A673 (cell line): ENCODE results near the gene TIMP1. TPM values are rescaled to one million over a fixed set of nuclear protein-coding genes. Genes with fewer than 3 reads are reported as not detected.

ENCODE experiments used
- BruUV-seq: library from RNA; stranded (reverse); fragments of 400-500 nt; replicated peaks from 2 replicates; lab custom pipeline; 2021; lab: Mats Ljungman, UMichigan
- CTCF ChIA-PET: fragments of 300-600 bp; sonication (Branson Sonifier 250); formaldehyde crosslinking; loops from one replicate; lab custom pipeline; 2022; ENCODE audit warnings: antibody characterized with exemption; lab: Charles Lee
- POLR2A ChIA-PET: fragments of 300-600 bp; sonication (Branson Sonifier 250); formaldehyde crosslinking; loops from one replicate; lab custom pipeline; 2022; ENCODE audit warnings: antibody characterized with exemption; ENCODE audit not compliant: low non-redundant PET; lab: Charles Lee
- DNase-seq: peaks from one replicate; pipeline ENCODE4 v3.0.0-alpha.2; 2015; ENCODE audit warnings: low spot score
- H3K27ac ChIP-seq: fragments of 200-600 bp; sonication (generic); 2 replicates; pipeline ENCODE4 v1.5.1; 2016; ENCODE audit warnings: mixed run types, low read depth, mild to moderate bottlenecking, mixed read lengths, antibody characterized with exemption, low read length; ENCODE audit not compliant: poor library complexity, severe bottlenecking
- H3K27me3 ChIP-seq: fragments of 200-600 bp; sonication (generic); replicated peaks from 2 replicates; pipeline ENCODE4 v1.6.1; 2017; ENCODE audit warnings: mixed run types, low read depth, mild to moderate bottlenecking, mixed read lengths, antibody characterized with exemption, low read length; ENCODE audit not compliant: insufficient read depth, poor library complexity
- H3K36me3 ChIP-seq: fragments of 200-600 bp; sonication (generic); 2 replicates; pipeline ENCODE4 v1.6.1; 2016; ENCODE audit warnings: mixed run types, mild to moderate bottlenecking, mixed read lengths, antibody characterized with exemption, low read length; ENCODE audit not compliant: insufficient read depth, poor library complexity, severe bottlenecking
- H3K4me1 ChIP-seq: fragments of 200-600 bp; sonication (generic); 2 replicates; pipeline ENCODE4 v1.6.1; 2017; ENCODE audit warnings: mixed run types, mild to moderate bottlenecking, mixed read lengths, antibody characterized with exemption, low read length; ENCODE audit not compliant: insufficient read depth, poor library complexity, severe bottlenecking
- H3K4me3 ChIP-seq: fragments of 200-600 bp; sonication (generic); 2 replicates; pipeline ENCODE4 v1.5.1; 2016; ENCODE audit warnings: low read depth, mixed run types, mild to moderate bottlenecking, mixed read lengths, low read length; ENCODE audit not compliant: poor library complexity, severe bottlenecking
- H3K9me3 ChIP-seq: fragments of 200-600 bp; sonication (generic); 2 replicates; pipeline ENCODE4 v1.6.1; 2016; ENCODE audit warnings: mixed run types, low read depth, mild to moderate bottlenecking, mixed read lengths, antibody characterized with exemption, low read length; ENCODE audit not compliant: poor library complexity, severe bottlenecking
- CTCF ChIP-seq: fragments of 300-800, 200-600 bp; sonication (generic); conservative IDR thresholded peaks from 2 replicates; pipeline ENCODE4 v1.5.1; 2017; ENCODE audit warnings: low read depth, mild to moderate bottlenecking, antibody characterized with exemption, low read length, moderate library complexity, mixed read lengths
- EZH2 ChIP-seq: fragments of 200-600 bp; sonication (generic); IDR thresholded peaks from 2 replicates; pipeline ENCODE4 v1.6.1; 2017; ENCODE audit warnings: borderline replicate concordance, low read depth, mild to moderate bottlenecking, mixed read lengths, antibody characterized with exemption, low read length; ENCODE audit not compliant: poor library complexity, severe bottlenecking
- intact Hi-C: fragments of 100-400 bp; cut with micrococcal nuclease; formaldehyde crosslinking; loops from one replicate; pipeline ENCODE4 v1.10.0; 2022; ENCODE audit not compliant: unreplicated experiment
- total RNA-seq: library from RNA; stranded (reverse); gene quantifications from 2 replicates; pipeline ENCODE4 v1.2.3, GENCODE V29; 2021

Gene TIMP1
- total RNA-seq, 1 experiment from 2014 or later = 471 TPM

- Histone ChIP-seq H3K36me3 (no peaks in the 10 kb centered on the region), H3K4me3 (no peak overlapping the region), H3K4me1 (no peaks in the 10 kb centered on the region), H3K27ac (no peak overlapping the region), H3K27me3 (no peaks in the 10 kb centered on the region), H3K9me3 (no peaks in the 10 kb centered on the region)
- ChIA-PET POLR2A (no interaction called here), CTCF (no interaction called here)
- TF ChIP-seq CTCF (no peak), EZH2 (no peak)
- intact Hi-C loops = no loop called here
- no peak for DNase-seq
- BruUV-seq = no TSS peak
Observed at GRCh38 chrX:47577901-47578300, 4.3 kb upstream of the TIMP1 start.

GRCh38 chrX:47578692-47579091 is 3.5 kb upstream of the TIMP1 start:
- Histone ChIP-seq H3K27me3 (no peaks in the 10 kb centered on the region), H3K4me3 (no peak overlapping the region), H3K4me1 (no peaks in the 10 kb centered on the region), H3K27ac (no peak overlapping the region), H3K36me3 (no peaks in the 10 kb centered on the region), H3K9me3 (no peaks in the 10 kb centered on the region)
- CTCF ChIA-PET = no interaction called here
- DNase-seq = no peak
- intact Hi-C loops = no loop called here
- TF ChIP-seq EZH2 (no peak), CTCF (no peak)
- POLR2A ChIA-PET = no interaction called here
- no TSS peak for BruUV-seq

DNA sequence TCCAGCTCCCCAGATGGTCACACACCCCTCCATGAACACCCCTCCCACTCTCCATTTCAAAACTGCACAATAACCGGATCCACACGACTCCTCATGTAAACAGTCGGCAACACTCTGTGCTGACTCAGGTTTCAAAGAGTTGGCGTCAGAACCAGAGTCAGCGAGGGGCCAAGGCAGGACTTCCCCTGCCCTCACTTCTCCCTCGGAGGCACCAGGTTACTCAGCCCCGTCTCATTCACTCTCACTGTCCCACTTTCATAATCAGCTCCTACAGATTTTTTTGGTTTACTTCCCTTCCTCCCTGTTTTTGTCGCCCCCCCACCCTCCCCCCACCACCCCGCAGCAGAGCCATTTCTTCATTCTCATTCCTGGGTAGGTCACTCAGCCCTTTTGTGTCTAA is 2.7 kb upstream of the TIMP1 start:
- TF ChIP-seq EZH2 (no peak), CTCF (no peak)
- Histone ChIP-seq H3K27ac (no peak overlapping the region), H3K27me3 (no peaks in the 10 kb centered on the region), H3K9me3 (no peaks in the 10 kb centered on the region), H3K36me3 (no peaks in the 10 kb centered on the region), H3K4me3 (no peak overlapping the region), H3K4me1 (peaks cover 3% of the 10 kb centered on the region)
- intact Hi-C loops = no loop called here
- POLR2A ChIA-PET = interaction anchor here (0.8 kb wide), 1 partner anchor 53 kb away, joined by 10 read pairs; no protein-coding TSS in a partner anchor
- no TSS peak for BruUV-seq
- DNase-seq = no peak
- CTCF ChIA-PET = no interaction called here
